K562 (cell line): ENCODE data around the gene GTPBP2. TPM values are rescaled to one million over a fixed set of nuclear protein-coding genes. Genes with fewer than 3 reads are reported as not detected.
A peak's percentile ranks its signal among the peaks of the same experiment; 100 is the strongest.

Source experiments
- ATAC-seq: fragments of 200-7000 bp; cut with Tn5 transposase; 3 replicates; pipeline ENCODE4 v1.9.1; 2020; ENCODE audit warnings: moderate library complexity
- BruUV-seq: library from RNA; stranded (reverse); fragments of 400-500 nt; replicated peaks from 2 replicates; lab custom pipeline; 2021; lab: Mats Ljungman, UMichigan
- CTCF ChIA-PET: fragments of 300-600 bp; formaldehyde crosslinking; extraction: SDS; loops from one replicate; lab custom pipeline; 2021; ENCODE audit warnings: low intra/inter-chr PET ratio; lab: Yijun Ruan, JAX
- POLR2A ChIA-PET: fragments of 300-600, 350-650 bp; sonication (Branson Sonifier 250); formaldehyde crosslinking; extraction: SDS; loops from one replicate; lab custom pipeline; 2021; ENCODE audit warnings: antibody characterized with exemption, inconsistent platforms; lab: Yijun Ruan, JAX
- DNase-seq, 4 experiments: peaks; one replicate each; pipeline versions ENCODE4 v3.0.0 to v3.0.0-alpha.2; 2011 to 2018; ENCODE audit warnings: low spot score in 3 of 4, mixed read lengths in 3 of 4; ENCODE audit errors: extremely low read depth in 1 of 4
- FAIRE-seq: peaks from 2 replicates; lab custom pipeline; 2011; peaks lifted over from hg19 to GRCh38; lab: Jason Lieb, UNC
- H2AFZ ChIP-seq: 2 replicates; pipeline ENCODE4 v1.6.0; 2011; ENCODE audit warnings: low read depth, low read length, control low read depth, inconsistent platforms
- H3K27ac ChIP-seq: fragments of 200-600 bp; 3 replicates; pipeline ENCODE4 v1.8.0; 2011; ENCODE audit warnings: low read depth, mild to moderate bottlenecking, control low read depth, inconsistent platforms, low read length, moderate library complexity, mixed read lengths; ENCODE audit errors: extremely low read depth
- H3K27me3 ChIP-seq, 2 experiments: fragments of 300-600 bp in 1 of 2; 2 replicates in 1 of 2; 3 replicates in 1 of 2; pipeline versions ENCODE4 v1.6.0 to v1.8.0; 2011; ENCODE audit warnings: inconsistent platforms in 2 of 2, low read length in 2 of 2, mild to moderate bottlenecking in 1 of 2, mixed read lengths in 1 of 2, moderate library complexity in 1 of 2; ENCODE audit not compliant: control insufficient read depth in 2 of 2, insufficient read depth in 2 of 2
- H3K36me3 ChIP-seq: fragments of 300-600 bp; 3 replicates; pipeline ENCODE4 v1.8.0; 2011; ENCODE audit warnings: mild to moderate bottlenecking, low read length, inconsistent platforms; ENCODE audit not compliant: control insufficient read depth, insufficient read depth
- H3K4me1 ChIP-seq, 2 experiments: fragments of 200-600 bp in 1 of 2; replicated peaks in 1 of 2; 2 replicates in 1 of 2; 3 replicates in 1 of 2; pipeline versions ENCODE4 v1.5.1 to v1.8.0; 2011; ENCODE audit warnings: inconsistent platforms in 2 of 2, low read length in 2 of 2, mild to moderate bottlenecking in 1 of 2, mixed read lengths in 1 of 2, moderate library complexity in 1 of 2; ENCODE audit not compliant: control insufficient read depth in 2 of 2, insufficient read depth in 2 of 2
- H3K4me2 ChIP-seq: 2 replicates; pipeline ENCODE4 v1.6.1; 2011; ENCODE audit warnings: low read length, control low read depth, inconsistent platforms, mixed read lengths; ENCODE audit not compliant: insufficient read depth
- H3K4me3 ChIP-seq: fragments of 200-600 bp; sonication (generic), shearing (Covaris generic); 2 replicates; pipeline ENCODE4 v1.5.1; 2016; ENCODE audit warnings: control low read depth, inconsistent platforms
- H3K79me2 ChIP-seq: fragments of 200-600 bp; 3 replicates; pipeline ENCODE4 v1.8.0; 2011; ENCODE audit warnings: low read length, inconsistent platforms; ENCODE audit not compliant: control insufficient read depth, insufficient read depth
- H3K9ac ChIP-seq, 2 experiments: 2 replicates each; pipeline versions ENCODE4 v1.6.0 to v1.6.1; 2011; ENCODE audit warnings: low read depth in 2 of 2, low read length in 2 of 2, control low read depth in 1 of 2, inconsistent platforms in 1 of 2, mild to moderate bottlenecking in 1 of 2, mixed read lengths in 1 of 2; ENCODE audit not compliant: insufficient read depth in 1 of 2
- H3K9me1 ChIP-seq: one replicate; pipeline ENCODE4 v1.6.0; 2011; ENCODE audit warnings: inconsistent platforms, mild to moderate bottlenecking, low read length, moderate library complexity; ENCODE audit not compliant: control insufficient read depth, insufficient read depth
- H3K9me3 ChIP-seq: replicated peaks from 2 replicates; pipeline ENCODE4 v1.5.1; 2011; ENCODE audit warnings: low read depth, low read length, inconsistent platforms; ENCODE audit not compliant: control insufficient read depth, insufficient read depth
- H4K20me1 ChIP-seq: replicated peaks from 2 replicates; pipeline ENCODE4 v1.6.1; 2011; ENCODE audit warnings: low read length, inconsistent platforms, mixed read lengths; ENCODE audit not compliant: control insufficient read depth, insufficient read depth
- ATF7 ChIP-seq: fragments of 450-650 bp; IDR thresholded peaks from 2 replicates; pipeline ENCODE4 v1.7.1; 2014; ENCODE audit warnings: mild to moderate bottlenecking, moderate library complexity
- CTBP1 ChIP-seq: fragments of 450-650 bp; IDR thresholded peaks from 2 replicates; pipeline ENCODE4 v1.6.1; 2016; ENCODE audit warnings: borderline replicate concordance
- EGR1 ChIP-seq: fragments of 450-650 bp; conservative IDR thresholded peaks from 2 replicates; pipeline ENCODE4 v1.6.1; 2017; ENCODE audit warnings: mild to moderate bottlenecking
- EP300 ChIP-seq: IDR thresholded peaks from 2 replicates; pipeline ENCODE4 v1.6.1; 2012; ENCODE audit warnings: low read length, improper control_type of control experiment
- FOSL1 ChIP-seq: fragments of 200-800 bp; sonication (Bioruptor generic); conservative IDR thresholded peaks from 2 replicates; pipeline ENCODE4 v1.6.1; 2016; ENCODE audit warnings: missing genetic modification characterization, missing compliant biosample characterization
- FOXK2 ChIP-seq, 2 experiments: fragments of 450-650 bp; IDR thresholded peaks in 1 of 2; conservative IDR thresholded peaks in 1 of 2; 2 replicates each; pipeline ENCODE4 v1.6.1; 2016; ENCODE audit warnings: low read depth in 2 of 2, mild to moderate bottlenecking in 1 of 2
- GATAD2A ChIP-seq: fragments of 450-650 bp; IDR thresholded peaks from 2 replicates; pipeline ENCODE4 v1.6.1; 2017
- HLTF ChIP-seq: fragments of 450-650 bp; IDR thresholded peaks from 2 replicates; pipeline ENCODE4 v1.6.1; 2016
- SMAD3 ChIP-seq: fragments of 450-650 bp; formaldehyde crosslinking; conservative IDR thresholded peaks from 2 replicates; pipeline ENCODE4 v1.4.0; 2020; ENCODE audit warnings: mild to moderate bottlenecking
- SUPT5H ChIP-seq: fragments of 450-650 bp; IDR thresholded peaks from 2 replicates; pipeline ENCODE4 v1.6.1; 2016
- TAF1 ChIP-seq: IDR thresholded peaks from 2 replicates; pipeline ENCODE4 v1.6.1; 2011; ENCODE audit warnings: mild to moderate bottlenecking, low read length, moderate library complexity; ENCODE audit not compliant: insufficient read depth, control insufficient read depth, severe bottlenecking; ENCODE audit errors: extremely low read depth
- ZBTB26 ChIP-seq: fragments of 450-650 bp; formaldehyde crosslinking; IDR thresholded peaks from 2 replicates; pipeline ENCODE4 v1.4.0; 2022; ENCODE audit warnings: missing genetic modification characterization
- ZNF134 ChIP-seq: fragments of 250-450 bp; sonication (Bioruptor Pico); conservative IDR thresholded peaks from 2 replicates; pipeline ENCODE4 v1.4.0; 2020
- WGBS: fragments of 100-300 bp; shearing (Covaris generic); methylation state at CpG from one replicate; pipeline ENCODE4 v1.1.6; 2016; ENCODE audit warnings: low coverage, mixed read lengths; ENCODE audit not compliant: insufficient coverage; ENCODE audit errors: missing lambda C conversion rate; 5-methylcytosine and 5-hydroxymethylcytosine counted together
- in situ Hi-C: fragments of 300-500 bp; cut with MboI; formaldehyde crosslinking; loops from 4 replicates; pipeline ENCODE4 v1.15.0; 2018; ENCODE audit warnings: inconsistent platforms, mixed read lengths
- intact Hi-C: fragments of 100-400 bp; cut with micrococcal nuclease; formaldehyde crosslinking; loops from 2 replicates; pipeline ENCODE4 v1.14.2; 2022
- polyA plus RNA-seq, 8 experiments: library from polyadenylated mRNA; depleted of rRNA in 4 of 8; stranded (reverse) in 5 of 8; unstranded in 3 of 8; fragments of >200 nt; fragmentation: Nextera tagmentation in 2 of 8; fragmentation: Illumina TruSeq in 1 of 8; extraction: Ambion mirVana in 2 of 8; extraction: Trizol in 1 of 8; gene quantifications; 2 replicates each; pipeline versions ENCODE4 v1.2.1 to v1.2.3, GENCODE V29; 2011 to 2014; ENCODE audit warnings: inconsistent platforms in 1 of 8, missing spikeins in 1 of 8
- total RNA-seq, 7 experiments: library from RNA; depleted of rRNA in 6 of 7; stranded (reverse); fragments of >200 nt in 6 of 7; fragmentation: Illumina TruSeq in 2 of 7; extraction: Trizol in 2 of 7; gene quantifications; 2 replicates each; pipeline versions ENCODE4 v1.2.1 to v1.2.3, GENCODE V29; 2011 to 2021; ENCODE audit warnings: low replicate concordance in 1 of 7
- TF ChIP-seq, protein P1 (sequence below), 2 experiments: fragments of 450-650 bp; IDR thresholded peaks; 2 replicates each; pipeline ENCODE4 v1.6.1; 2016
- TF ChIP-seq, protein P2 (sequence below): fragments of 450-650 bp; IDR thresholded peaks from 2 replicates; pipeline ENCODE4 v1.6.1; 2018; ENCODE audit not compliant: partially characterized antibody

Gene GTPBP2
- total and polyA plus RNA-seq, 9 of the 15 experiments (the other 6 are each of a cell fraction or from before 2014, with no cell fraction given), result 48.4 to 196 (median 111) TPM

GRCh38 chr6:43670623-43670986, 41.5 kb upstream of the GTPBP2 start (continued):
- TF ChIP-seq ZBTB26, result no peak
- TF ChIP-seq SMAD3, result no peak
- no peak for TF ChIP-seq ZNF134 (CRISPR knock-in tag)
- TF ChIP-seq GATAD2A, result no peak
- no peak for TF ChIP-seq HLTF

GRCh38 chr6:43669922-43670622, 41.0 kb upstream of the GTPBP2 start:
- ATAC-seq (peak; percentile 73), DNase-seq (peak; percentile 52 to 77 (median 68)), FAIRE-seq (peak; percentile 86)
- peak overlapping the region in 1 of 2 experiments; percentile 83; a peak in 2 of 4 replicates for H3K9ac ChIP-seq
- H3K4me2 ChIP-seq, result peak overlapping the region; percentile 6; the same call in 1 of the 2 replicates
- no peak overlapping the region for H2AFZ ChIP-seq
- H3K36me3 ChIP-seq, result peaks cover 47% of the 10 kb centered on the region
- 51% methylated on average over 6 of the region's 6 CpGs for WGBS
- ChIA-PET POLR2A (interaction anchor here (0.6 to 6.0 kb wide), 25 partner anchors 8 to 585 kb away, joined by 3 to 32 read pairs (median 4); partner anchors contain the start of genes GTPBP2, MRPS18A, RSPH9 and VEGFA), CTCF (no interaction called here)
- no peak overlapping the region for H3K4me3 ChIP-seq
- intact Hi-C loops, result loop anchor here (5.0 to 10.0 kb wide), 4 partner anchors 43 to 282 kb away; partner anchors contain the start of genes GTPBP2 and VEGFA
- peaks cover 40 to 42% of the 10 kb centered on the region in 2 experiments for H3K4me1 ChIP-seq
- H3K27ac ChIP-seq, result peak overlapping the region; percentile 58; the same call in 2 of the 3 replicates
- in situ Hi-C loops, result loop anchor here (5.0 kb wide), 2 partner anchors 102 to 407 kb away; partner anchors contain the start of gene VEGFA
- no TSS peak for BruUV-seq
- no peaks in the 10 kb centered on the region; the same call in 1 of the 2 replicates for H4K20me1 ChIP-seq
- no peaks in the 10 kb centered on the region for H3K9me3 ChIP-seq
- H3K79me2 ChIP-seq, result no peaks in the 10 kb centered on the region
- no peaks in the 10 kb centered on the region; a peak in 1 of 5 replicates for H3K27me3 ChIP-seq
- peaks cover 12% of the 10 kb centered on the region for H3K9me1 ChIP-seq
- peak in 1 of 2 experiments; percentile 55; a peak in 1 of 4 replicates for TF ChIP-seq FOXK2 (conservative IDR thresholded peaks at IDR 0.05 in 1 of 2, IDR thresholded peaks at IDR 0.05 in 1 of 2; ENCODE audit: low read depth in 2 of 2)
- TF ChIP-seq SUPT5H, result peak; percentile 35; the same call in 1 of the 2 replicates
- 0 out of 2 replicates have a peak, but pooled peaks have one; percentile 11 for TF ChIP-seq FOSL1 (tag)
- TF ChIP-seq EP300, result peak; percentile 44; the same call in 1 of the 2 replicates
- TF ChIP-seq, protein P1, sequence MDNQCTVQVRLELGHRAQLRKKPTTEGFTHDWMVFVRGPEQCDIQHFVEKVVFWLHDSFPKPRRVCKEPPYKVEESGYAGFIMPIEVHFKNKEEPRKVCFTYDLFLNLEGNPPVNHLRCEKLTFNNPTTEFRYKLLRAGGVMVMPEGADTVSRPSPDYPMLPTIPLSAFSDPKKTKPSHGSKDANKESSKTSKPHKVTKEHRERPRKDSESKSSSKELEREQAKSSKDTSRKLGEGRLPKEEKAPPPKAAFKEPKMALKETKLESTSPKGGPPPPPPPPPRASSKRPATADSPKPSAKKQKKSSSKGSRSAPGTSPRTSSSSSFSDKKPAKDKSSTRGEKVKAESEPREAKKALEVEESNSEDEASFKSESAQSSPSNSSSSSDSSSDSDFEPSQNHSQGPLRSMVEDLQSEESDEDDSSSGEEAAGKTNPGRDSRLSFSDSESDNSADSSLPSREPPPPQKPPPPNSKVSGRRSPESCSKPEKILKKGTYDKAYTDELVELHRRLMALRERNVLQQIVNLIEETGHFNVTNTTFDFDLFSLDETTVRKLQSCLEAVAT (IDR thresholded peaks at IDR 0.05), result no peak
- TF ChIP-seq CTBP1, result 0 out of 2 replicates have a peak, but pooled peaks have one; percentile 32
- TF ChIP-seq TAF1, result no peak
- 0 out of 2 replicates have a peak, but pooled peaks have one; percentile 32 for TF ChIP-seq EGR1
- TF ChIP-seq ATF7, result peak; percentile 53; the same call in 1 of the 2 replicates
- TF ChIP-seq, protein P2, sequence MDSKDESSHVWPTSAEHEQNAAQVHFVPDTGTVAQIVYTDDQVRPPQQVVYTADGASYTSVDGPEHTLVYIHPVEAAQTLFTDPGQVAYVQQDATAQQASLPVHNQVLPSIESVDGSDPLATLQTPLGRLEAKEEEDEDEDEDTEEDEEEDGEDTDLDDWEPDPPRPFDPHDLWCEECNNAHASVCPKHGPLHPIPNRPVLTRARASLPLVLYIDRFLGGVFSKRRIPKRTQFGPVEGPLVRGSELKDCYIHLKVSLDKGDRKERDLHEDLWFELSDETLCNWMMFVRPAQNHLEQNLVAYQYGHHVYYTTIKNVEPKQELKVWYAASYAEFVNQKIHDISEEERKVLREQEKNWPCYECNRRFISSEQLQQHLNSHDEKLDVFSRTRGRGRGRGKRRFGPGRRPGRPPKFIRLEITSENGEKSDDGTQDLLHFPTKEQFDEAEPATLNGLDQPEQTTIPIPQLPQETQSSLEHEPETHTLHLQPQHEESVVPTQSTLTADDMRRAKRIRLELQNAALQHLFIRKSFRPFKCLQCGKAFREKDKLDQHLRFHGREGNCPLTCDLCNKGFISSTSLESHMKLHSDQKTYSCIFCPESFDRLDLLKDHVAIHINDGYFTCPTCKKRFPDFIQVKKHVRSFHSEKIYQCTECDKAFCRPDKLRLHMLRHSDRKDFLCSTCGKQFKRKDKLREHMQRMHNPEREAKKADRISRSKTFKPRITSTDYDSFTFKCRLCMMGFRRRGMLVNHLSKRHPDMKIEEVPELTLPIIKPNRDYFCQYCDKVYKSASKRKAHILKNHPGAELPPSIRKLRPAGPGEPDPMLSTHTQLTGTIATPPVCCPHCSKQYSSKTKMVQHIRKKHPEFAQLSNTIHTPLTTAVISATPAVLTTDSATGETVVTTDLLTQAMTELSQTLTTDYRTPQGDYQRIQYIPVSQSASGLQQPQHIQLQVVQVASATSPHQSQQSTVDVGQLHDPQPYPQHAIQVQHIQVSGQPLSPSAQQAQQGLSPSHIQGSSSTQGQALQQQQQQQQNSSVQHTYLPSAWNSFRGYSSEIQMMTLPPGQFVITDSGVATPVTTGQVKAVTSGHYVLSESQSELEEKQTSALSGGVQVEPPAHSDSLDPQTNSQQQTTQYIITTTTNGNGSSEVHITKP, result peak; percentile 93
